Vagina (tissue), 2 donors: Measurements from ENCODE around the gene ZNF557.
"Not testable (repeated sequence)": the region's sequence is repeated elsewhere in the genome, so short reads cannot be mapped to it uniquely, and the experiment has no call there.

ENCODE experiments used
- POLR2A ChIP-seq, 2 donors: fragments of 450-650 bp; IDR thresholded peaks; one replicate each; pipeline ENCODE4 v1.6.1; 2017; ENCODE audit warnings: antibody characterized with exemption in 2 of 2, mild to moderate bottlenecking in 2 of 2, moderate library complexity in 2 of 2
- TF ChIP-seq, protein P1 (sequence below), 3 experiments: fragments of 450-650 bp in 2 of 3; fragments of 200-600 bp in 1 of 3; sonication (generic) in 1 of 3; IDR thresholded peaks; one replicate each; pipeline ENCODE4 v1.5.1; 2017 to 2019; ENCODE audit warnings: antibody characterized with exemption in 3 of 3, mild to moderate bottlenecking in 2 of 3, moderate library complexity in 2 of 3

DNA sequence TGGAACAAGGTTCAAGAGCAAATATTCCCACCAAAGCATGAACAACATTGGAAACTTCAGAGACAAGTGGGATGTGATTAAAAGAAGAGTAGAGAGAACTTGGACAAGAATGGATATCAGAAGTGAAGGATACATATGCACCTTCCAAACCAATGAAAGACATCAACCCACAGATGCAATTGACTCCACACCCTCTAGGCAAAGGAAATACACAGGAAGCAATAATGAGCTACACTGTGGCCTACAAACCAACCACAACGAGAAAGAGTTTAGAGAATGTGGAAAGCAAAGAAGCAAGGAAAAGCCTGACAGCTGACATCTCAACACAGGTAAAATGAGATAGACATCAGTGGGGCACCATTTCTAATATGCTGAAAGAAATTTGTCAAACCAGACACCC is 40.7 kb upstream of the ZNF557 start:
- TF ChIP-seq, protein P1, sequence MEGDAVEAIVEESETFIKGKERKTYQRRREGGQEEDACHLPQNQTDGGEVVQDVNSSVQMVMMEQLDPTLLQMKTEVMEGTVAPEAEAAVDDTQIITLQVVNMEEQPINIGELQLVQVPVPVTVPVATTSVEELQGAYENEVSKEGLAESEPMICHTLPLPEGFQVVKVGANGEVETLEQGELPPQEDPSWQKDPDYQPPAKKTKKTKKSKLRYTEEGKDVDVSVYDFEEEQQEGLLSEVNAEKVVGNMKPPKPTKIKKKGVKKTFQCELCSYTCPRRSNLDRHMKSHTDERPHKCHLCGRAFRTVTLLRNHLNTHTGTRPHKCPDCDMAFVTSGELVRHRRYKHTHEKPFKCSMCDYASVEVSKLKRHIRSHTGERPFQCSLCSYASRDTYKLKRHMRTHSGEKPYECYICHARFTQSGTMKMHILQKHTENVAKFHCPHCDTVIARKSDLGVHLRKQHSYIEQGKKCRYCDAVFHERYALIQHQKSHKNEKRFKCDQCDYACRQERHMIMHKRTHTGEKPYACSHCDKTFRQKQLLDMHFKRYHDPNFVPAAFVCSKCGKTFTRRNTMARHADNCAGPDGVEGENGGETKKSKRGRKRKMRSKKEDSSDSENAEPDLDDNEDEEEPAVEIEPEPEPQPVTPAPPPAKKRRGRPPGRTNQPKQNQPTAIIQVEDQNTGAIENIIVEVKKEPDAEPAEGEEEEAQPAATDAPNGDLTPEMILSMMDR (IDR thresholded peaks at IDR 0.05) = not testable (repeated sequence)
- TF ChIP-seq POLR2A (IDR thresholded peaks at IDR 0.05) = not testable (repeated sequence)
